NK-92 (cell line): ENCODE measurements around the gene TARDBP.
A peak's percentile ranks its signal among the peaks of the same experiment; 100 is the strongest.
"Not testable (repeated sequence)": the region's sequence is repeated elsewhere in the genome, so short reads cannot be mapped to it uniquely, and the experiment has no call there.

Source experiments
- DNase-seq: peaks from one replicate; lab custom pipeline; 2025; ENCODE audit not compliant: unreplicated experiment; lab: John Stamatoyannopoulos, UW

The TARDBP gene

GRCh38 chr1:11012260-11013159 is at the start of gene TARDBP:
TARDBP (plus strand) TSS chr1:11012654; CDS start chr1:11013728, 1,074 bp downstream.
- peak; percentile 49 for DNase-seq

- no peak for DNase-seq
These were observed 46.8 kb upstream of the TARDBP start for GRCh38 chr1:10965546-10966226.

- no peak for DNase-seq
These were observed 45.4 kb upstream of the TARDBP start for GRCh38 chr1:10967090-10967489.

- no peak for DNase-seq
These were observed 44.0 kb upstream of the TARDBP start for GRCh38 chr1:10968411-10968826.

GRCh38 chr1:10969267-10969970 is 43.0 kb upstream of the TARDBP start:
- DNase-seq: no peak

GRCh38 chr1:10969971-10970332 is 42.5 kb upstream of the TARDBP start:
- no peak for DNase-seq

GRCh38 chr1:10973552-10973951 is 38.9 kb upstream of the TARDBP start:
- DNase-seq: no peak

GRCh38 chr1:10973956-10974881 is 38.2 kb upstream of the TARDBP start:
- no peak for DNase-seq

- DNase-seq: no peak
These were observed 36.7 kb upstream of the TARDBP start for GRCh38 chr1:10975567-10976326.

- DNase-seq: no peak
These were observed 33.7 kb upstream of the TARDBP start for GRCh38 chr1:10978719-10979118.

- DNase-seq: no peak
These were observed 33.0 kb upstream of the TARDBP start for GRCh38 chr1:10979483-10979920.

- DNase-seq: no peak
These were observed 32.3 kb upstream of the TARDBP start for GRCh38 chr1:10980094-10980577.

- no peak for DNase-seq
These were observed 31.4 kb upstream of the TARDBP start for GRCh38 chr1:10980841-10981727.

GRCh38 chr1:10986525-10986890 is 25.9 kb upstream of the TARDBP start:
- DNase-seq: no peak

- DNase-seq: no peak
These were observed 24.5 kb upstream of the TARDBP start for GRCh38 chr1:10987840-10988417.

- DNase-seq: no peak
These were observed 23.4 kb upstream of the TARDBP start for GRCh38 chr1:10989095-10989494.

GRCh38 chr1:10989920-10990516 is 22.4 kb upstream of the TARDBP start:
- not testable (repeated sequence) for DNase-seq

- DNase-seq: no peak
These were observed 21.6 kb upstream of the TARDBP start for GRCh38 chr1:10990828-10991227.
